ENCODE data around the gene ZNF277. TPM values are rescaled to one million over a fixed set of nuclear protein-coding genes. Genes with fewer than 3 reads are reported as not detected.

The ZNF277 gene
- total RNA-seq, 4 donors from 2014 or later: 18.3 to 25.6 (median 19.5) TPM

DNA sequence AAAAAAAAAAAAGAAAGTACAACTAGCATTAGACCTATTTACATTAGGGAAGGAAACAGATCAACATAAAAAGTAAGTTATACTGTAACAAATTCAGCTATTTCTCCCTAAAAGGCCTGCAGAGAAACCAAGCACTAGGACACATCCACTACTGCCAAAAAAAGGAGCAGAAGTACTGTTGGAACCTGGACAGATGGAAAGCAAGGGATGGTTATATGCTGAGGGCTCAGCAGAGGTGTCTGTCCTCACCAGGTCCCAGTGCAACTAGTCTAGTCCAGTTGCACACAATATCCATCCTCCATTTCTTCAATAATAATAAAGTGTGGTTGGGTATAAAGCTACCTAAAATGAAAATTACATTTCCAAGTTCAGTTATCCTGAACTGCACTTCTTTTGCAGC is 140.6 kb downstream of the ZNF277 start:
- H3K27ac ChIP-seq: no peak overlapping the region
- no peaks in the 10 kb centered on the region for H3K27me3 ChIP-seq
- no peak for DNase-seq
- H3K4me1 ChIP-seq: no peaks in the 10 kb centered on the region
- H3K9me3 ChIP-seq: no peaks in the 10 kb centered on the region
- H3K36me3 ChIP-seq: peaks cover 0 to 17% (median 0%) of the 10 kb centered on the region in 3 donors
- TF ChIP-seq, protein P1, sequence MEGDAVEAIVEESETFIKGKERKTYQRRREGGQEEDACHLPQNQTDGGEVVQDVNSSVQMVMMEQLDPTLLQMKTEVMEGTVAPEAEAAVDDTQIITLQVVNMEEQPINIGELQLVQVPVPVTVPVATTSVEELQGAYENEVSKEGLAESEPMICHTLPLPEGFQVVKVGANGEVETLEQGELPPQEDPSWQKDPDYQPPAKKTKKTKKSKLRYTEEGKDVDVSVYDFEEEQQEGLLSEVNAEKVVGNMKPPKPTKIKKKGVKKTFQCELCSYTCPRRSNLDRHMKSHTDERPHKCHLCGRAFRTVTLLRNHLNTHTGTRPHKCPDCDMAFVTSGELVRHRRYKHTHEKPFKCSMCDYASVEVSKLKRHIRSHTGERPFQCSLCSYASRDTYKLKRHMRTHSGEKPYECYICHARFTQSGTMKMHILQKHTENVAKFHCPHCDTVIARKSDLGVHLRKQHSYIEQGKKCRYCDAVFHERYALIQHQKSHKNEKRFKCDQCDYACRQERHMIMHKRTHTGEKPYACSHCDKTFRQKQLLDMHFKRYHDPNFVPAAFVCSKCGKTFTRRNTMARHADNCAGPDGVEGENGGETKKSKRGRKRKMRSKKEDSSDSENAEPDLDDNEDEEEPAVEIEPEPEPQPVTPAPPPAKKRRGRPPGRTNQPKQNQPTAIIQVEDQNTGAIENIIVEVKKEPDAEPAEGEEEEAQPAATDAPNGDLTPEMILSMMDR (IDR thresholded peaks at IDR 0.05): no peak
- TF ChIP-seq POLR2A (IDR thresholded peaks at IDR 0.05): no peak
- no peak overlapping the region for H3K4me3 ChIP-seq

DNA sequence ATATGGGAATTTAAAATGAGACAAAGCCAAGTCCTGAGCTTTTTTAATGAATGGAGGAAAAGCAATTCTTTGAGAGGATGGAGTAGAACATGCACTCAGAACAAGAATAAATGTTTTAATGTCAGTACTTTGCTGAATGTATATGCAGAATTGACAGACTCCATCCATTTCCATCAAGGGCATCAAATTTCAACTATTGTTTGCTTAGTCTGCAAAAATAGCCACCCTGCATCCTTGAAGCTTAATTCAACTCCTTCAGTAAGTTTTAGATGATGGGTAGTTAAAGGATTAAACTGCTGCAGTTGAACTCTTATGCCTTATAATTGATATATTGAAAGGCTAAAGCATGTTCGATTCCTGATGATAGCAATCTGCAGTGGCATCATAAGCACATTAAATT is 144.1 kb downstream of the ZNF277 start:
- H3K4me3 ChIP-seq: no peak overlapping the region
- TF ChIP-seq, protein P1 (IDR thresholded peaks at IDR 0.05): no peak
- TF ChIP-seq POLR2A (IDR thresholded peaks at IDR 0.05): no peak
- no peak overlapping the region for H3K27ac ChIP-seq
- no peaks in the 10 kb centered on the region for H3K27me3 ChIP-seq
- H3K9me3 ChIP-seq: no peaks in the 10 kb centered on the region
- no peak for DNase-seq
- H3K4me1 ChIP-seq: no peaks in the 10 kb centered on the region
- H3K36me3 ChIP-seq: no peaks in the 10 kb centered on the region

DNA sequence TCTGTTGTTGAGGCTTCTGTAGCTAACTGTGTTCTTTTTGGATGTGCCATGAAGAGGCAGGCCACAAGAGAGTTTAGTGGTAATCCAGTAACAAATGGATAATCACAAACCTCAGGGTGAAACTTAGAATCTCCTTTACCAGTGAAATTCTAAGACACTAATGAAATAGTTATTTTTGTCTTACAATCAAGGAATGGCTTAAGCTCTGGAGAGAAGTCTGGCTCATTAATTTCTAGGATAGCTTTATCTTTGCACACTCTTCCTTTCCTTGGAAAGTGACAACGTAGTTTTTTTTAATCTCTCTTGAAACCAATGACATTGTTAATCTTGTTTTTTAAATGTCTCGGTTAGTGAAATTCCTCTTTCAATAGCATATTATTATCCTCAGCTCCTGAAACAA is 150.1 kb downstream of the ZNF277 start:
- Histone ChIP-seq H3K36me3 (no peaks in the 10 kb centered on the region), H3K9me3 (no peaks in the 10 kb centered on the region), H3K4me1 (no peaks in the 10 kb centered on the region), H3K27me3 (no peaks in the 10 kb centered on the region), H3K27ac (no peak overlapping the region), H3K4me3 (no peak overlapping the region)
- DNase-seq: no peak
- TF ChIP-seq, protein P1 (IDR thresholded peaks at IDR 0.05): no peak
- no peak for TF ChIP-seq POLR2A (IDR thresholded peaks at IDR 0.05)

DNA sequence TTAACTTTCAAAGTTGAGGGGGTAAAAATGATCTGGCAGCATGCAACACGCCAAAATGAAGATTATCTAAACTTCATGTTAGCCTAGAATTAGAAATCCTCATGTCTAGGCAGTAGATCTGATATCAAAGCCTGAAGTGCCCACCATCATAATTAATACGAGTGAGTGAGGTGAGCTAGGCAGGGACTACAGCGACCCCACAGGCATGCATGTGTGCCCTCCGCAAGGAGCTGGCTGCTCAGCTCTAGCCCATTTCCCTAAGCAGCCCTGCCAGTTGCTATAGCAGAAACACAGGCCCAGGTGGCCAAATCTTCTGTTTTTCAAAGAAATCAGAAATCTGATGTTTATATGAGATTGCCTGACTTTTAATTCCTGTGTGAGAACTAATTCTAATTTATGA is 150.6 kb downstream of the ZNF277 start:
- H3K4me1 ChIP-seq: no peaks in the 10 kb centered on the region
- TF ChIP-seq POLR2A (IDR thresholded peaks at IDR 0.05): no peak
- TF ChIP-seq, protein P1 (IDR thresholded peaks at IDR 0.05): no peak
- H3K27me3 ChIP-seq: no peaks in the 10 kb centered on the region
- no peak overlapping the region for H3K4me3 ChIP-seq
- no peaks in the 10 kb centered on the region for H3K36me3 ChIP-seq
- H3K9me3 ChIP-seq: no peaks in the 10 kb centered on the region
- no peak for DNase-seq
- no peak overlapping the region for H3K27ac ChIP-seq

DNA sequence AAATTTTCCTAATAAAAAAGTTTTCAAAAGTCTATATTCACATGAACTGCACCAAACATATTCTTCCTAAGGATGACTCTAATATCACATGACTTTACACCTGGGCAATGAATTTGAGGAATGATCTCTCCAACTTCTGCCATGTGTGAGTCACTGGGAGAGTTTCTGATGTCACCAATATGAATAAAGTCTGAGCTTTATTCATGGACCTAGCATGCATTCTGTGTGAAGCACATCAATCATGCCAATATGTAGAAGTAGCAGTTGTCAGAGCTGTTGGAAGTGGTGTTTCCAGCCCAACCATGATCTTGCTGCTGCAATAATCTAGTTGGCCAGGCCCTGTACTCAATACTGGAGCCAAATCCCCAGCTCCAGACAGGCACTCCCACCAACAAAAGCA is 152.0 kb downstream of the ZNF277 start:
- DNase-seq: no peak
- Histone ChIP-seq H3K27me3 (no peaks in the 10 kb centered on the region), H3K4me1 (no peaks in the 10 kb centered on the region), H3K36me3 (no peaks in the 10 kb centered on the region), H3K4me3 (no peak overlapping the region), H3K9me3 (no peaks in the 10 kb centered on the region), H3K27ac (no peak overlapping the region)
- TF ChIP-seq POLR2A (IDR thresholded peaks at IDR 0.05): no peak
- TF ChIP-seq, protein P1 (IDR thresholded peaks at IDR 0.05): no peak

DNA sequence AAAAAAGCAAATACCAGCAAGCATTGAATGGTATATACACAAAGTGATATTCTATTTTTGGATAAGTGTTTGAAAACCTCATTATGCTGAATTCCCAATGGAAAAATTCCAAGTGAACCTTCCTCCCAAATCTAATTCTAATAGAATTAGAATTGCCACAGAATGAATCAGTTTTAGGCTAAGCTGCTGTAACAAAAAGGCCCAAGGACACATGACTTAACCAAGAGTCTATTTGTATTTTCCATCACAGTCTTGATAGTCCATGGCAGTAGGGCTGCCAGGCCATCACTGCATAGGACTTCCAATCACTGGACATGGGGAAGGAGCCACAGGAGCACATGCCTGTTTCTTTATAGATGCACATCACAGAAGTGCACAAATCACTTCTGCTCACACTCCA is 152.6 kb downstream of the ZNF277 start:
- TF ChIP-seq, protein P1 (IDR thresholded peaks at IDR 0.05): no peak
- TF ChIP-seq POLR2A (IDR thresholded peaks at IDR 0.05): no peak
- Histone ChIP-seq H3K27ac (no peak overlapping the region), H3K4me3 (no peak overlapping the region), H3K36me3 (no peaks in the 10 kb centered on the region), H3K27me3 (no peaks in the 10 kb centered on the region), H3K4me1 (no peaks in the 10 kb centered on the region), H3K9me3 (no peaks in the 10 kb centered on the region)
- DNase-seq: no peak
